HG02852 (cell line): Measurements from ENCODE around the gene POLG2.

ENCODE experiments used
- ATAC-seq: cut with Tn5 transposase; IDR thresholded peaks from one replicate; pipeline ENCODE4 v1.9.1; 2021; ENCODE audit warnings: mild to moderate bottlenecking, moderate library complexity; ENCODE audit not compliant: unreplicated experiment

Gene POLG2

DNA sequence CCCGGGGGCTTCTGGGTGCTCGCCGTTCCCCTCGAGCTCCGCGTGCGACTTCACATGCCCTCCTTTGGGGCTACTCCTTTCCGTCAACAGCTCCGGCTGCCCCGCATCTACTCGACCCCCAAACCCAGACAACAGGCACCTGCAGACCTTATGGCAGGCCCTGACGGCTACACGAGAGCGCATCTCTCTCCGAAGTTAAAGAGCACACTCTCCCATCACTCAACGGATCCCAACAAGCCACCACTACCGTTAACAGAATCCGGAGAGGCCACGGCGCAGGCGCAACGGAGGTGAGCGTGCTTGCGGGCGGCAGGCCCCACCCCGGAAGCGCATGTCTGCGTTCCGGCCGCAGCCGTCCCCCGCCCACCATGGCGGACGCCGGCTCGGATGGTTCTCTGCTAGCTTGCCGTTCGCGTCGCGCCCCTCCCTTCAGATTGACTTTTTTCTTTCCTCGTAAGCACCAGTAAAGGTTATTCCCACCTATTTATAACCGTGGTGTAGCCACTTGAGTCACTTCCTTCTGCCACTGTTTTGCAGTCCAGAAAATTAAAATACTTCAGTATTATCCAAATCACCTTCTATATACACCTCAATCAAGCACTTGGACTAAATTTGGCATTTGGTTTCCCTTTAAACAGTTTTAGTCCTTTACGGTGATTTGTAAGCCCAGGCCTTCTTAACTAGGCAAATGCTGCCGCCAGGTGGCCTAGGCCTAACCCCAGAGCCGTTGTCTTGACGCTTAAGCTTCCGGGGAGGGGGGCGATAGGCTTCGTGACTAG lies at the start of gene POLG2:
Gene POLG2 (minus strand): TSS at position 269 of the 779 bp plus-strand sequence. CDS start 86 bp downstream, at position 183.
- peak; percentile 87 for ATAC-seq

DNA sequence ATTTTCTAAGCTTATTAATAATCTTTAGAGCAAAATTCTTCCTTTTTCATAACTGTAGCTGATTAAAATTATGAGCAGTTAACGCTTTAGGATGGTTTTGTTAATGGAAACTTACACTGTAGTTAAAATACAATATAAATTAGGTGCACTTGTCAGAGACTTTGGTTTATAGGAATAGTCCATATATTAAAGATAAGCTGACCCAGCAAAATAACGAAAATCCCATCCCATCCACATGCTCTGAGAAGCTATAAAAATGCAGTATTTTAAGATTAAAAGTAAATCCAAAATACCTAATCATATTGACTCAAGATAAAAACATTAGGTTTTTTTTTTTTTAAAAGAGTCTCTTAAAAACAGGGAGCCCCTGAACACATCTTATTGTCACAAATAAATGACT lies 47.9 kb upstream of the POLG2 start:
- ATAC-seq = no peak

DNA sequence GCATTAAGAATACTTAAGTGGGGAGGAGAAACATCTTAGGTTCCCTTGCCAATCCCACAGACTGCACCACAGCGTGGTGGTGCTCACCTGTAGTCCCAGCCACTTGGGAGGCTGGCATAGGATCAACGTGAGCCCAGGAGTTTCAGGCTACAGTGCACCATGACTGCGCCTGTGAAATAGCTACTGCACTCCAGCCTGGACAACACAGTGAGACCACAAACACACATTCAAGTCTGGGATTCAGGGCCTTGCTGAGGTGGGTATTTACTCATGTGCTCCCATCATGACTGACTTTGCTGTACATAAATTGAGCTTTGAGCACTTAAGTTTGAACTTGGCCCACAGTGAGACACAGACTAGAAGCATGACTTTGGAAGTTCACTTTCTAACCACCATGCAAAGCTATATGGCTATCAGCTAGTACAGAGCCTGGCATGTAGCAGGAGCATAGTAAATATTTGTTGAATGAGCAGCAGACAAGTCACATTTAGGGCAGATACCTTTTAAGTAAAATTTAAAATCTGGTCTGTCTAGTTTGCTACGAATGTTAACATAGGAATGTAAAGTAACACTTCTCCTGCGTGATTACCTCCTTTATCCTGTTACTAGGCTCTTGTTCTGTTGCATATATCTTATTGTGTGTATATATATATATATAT lies 43.4 kb upstream of the POLG2 start:
- ATAC-seq = no peak

DNA sequence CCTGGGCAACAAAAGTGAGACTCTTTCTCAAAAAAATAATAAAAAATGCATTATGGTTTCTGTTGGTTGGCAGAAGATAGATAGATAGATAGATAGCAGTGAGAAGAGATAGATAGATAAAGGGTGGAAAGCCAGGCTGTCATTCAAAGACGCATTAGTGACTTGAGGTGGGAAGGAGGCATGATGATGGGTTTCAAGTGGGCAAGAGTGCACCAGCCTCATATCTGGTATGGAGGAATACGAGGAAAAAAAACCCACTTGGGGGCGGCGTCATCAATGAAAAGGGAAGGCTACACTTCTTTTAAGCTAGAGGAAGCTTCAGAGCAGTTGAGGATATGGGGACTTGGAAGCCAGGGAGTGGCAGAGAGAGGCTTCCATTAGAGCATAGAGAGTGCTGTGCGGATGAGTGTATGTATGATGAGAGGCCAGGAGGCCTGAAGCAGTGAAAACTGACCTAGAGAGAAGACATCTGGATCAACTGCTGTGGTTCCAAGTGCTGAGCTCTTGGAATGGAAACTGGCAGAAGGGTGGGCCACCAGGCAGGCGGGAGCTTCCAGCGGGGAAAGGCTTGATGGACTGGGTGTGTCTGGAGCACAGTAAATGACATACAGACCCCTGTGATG lies 41.8 kb upstream of the POLG2 start:
- no peak for ATAC-seq

DNA sequence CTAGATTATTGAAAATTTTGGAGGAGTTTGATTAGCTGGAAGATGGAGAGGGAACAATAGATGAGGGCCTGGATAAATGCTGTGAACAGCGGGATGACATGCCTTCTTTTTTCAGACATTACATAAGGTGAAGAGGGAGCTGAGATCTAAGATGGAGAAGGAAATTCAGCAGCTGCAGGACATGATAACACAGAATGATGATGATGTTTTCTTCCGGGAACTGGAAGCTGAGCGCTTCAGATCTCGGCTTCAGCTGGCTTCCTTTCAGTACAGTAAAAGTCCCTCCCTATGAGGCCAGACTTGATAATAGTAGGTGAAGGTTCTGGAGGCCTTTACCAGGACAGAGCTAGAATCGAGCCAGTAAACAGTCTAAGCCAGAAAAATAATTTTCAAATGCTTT lies 40.6 kb upstream of the POLG2 start:
- no peak for ATAC-seq

DNA sequence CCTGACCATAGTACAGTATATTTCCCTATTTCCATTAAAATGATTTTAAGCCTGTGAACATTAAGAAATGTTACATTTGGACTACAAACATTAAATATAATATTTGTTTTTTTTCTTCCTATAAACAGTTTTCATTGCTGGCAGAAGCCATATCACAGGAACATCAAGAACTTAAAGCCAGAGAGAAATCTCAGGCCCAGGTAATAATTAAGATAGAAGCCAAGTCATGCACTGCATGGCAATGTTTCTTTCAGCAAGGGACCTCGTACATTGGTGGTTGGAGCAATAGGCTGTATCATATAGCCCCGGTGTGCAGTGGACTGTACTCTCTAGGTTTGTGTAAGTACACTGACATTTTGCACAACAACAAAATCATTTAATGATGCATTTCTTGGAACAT lies 40.1 kb upstream of the POLG2 start:
- ATAC-seq = no peak

DNA sequence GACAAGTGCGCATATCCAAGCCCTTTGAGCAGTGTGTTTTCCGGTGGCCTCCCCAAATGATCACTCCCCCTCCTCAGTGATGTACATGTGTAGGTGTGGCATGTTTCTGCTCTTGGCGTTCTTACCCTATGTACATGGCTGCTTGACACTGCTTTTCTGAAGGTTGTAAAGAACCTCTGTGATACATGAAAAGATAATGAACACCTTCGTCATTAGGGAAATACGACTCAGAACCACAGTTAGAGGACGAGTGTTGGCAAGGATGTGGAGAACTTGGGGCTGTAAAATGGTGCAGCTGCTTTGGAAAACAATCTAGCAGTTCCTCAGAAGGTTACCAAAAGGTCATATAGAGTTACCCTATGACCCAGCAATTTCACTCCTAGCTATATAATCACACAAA lies 38.5 kb upstream of the POLG2 start:
- ATAC-seq = no peak

DNA sequence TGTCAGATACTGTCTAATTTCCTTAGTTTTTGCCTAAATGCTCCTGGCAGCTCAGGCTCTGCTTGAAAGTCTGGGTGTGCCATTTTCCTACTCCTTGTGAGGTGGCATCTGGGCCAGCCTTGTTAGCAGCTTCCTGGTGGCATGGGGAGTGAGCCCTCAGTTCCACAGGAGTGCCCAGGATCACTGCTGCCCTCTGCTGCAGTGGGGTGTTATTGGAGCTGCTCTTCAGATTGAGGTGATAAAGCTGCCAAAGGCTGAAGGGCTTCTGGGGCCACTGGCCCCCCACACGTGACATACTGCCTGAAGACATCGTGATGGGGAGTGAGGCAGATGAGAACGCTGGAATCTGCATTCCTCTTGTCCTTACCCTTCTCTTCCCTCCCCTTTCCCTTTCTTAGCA lies 37.3 kb upstream of the POLG2 start:
- ATAC-seq = no peak

DNA sequence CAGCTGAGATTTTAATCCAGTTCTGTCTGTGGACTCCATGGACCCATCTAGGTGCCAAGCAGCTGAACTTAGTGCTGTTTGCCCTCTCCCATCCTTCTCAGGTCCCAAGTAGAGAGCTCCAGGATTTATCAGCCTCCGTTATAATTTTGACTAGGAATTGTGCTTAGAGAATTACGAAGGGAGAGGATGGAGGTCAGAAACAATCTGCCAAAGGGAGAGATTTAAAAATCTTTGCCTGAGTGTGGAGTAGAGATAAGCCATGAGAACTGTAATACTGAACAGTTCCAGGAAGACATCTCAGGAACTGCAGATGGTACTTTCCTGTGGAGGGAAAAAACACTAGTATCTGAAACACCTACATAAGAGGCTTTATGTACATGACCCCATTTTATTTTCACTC lies 36.9 kb upstream of the POLG2 start:
- ATAC-seq = no peak

DNA sequence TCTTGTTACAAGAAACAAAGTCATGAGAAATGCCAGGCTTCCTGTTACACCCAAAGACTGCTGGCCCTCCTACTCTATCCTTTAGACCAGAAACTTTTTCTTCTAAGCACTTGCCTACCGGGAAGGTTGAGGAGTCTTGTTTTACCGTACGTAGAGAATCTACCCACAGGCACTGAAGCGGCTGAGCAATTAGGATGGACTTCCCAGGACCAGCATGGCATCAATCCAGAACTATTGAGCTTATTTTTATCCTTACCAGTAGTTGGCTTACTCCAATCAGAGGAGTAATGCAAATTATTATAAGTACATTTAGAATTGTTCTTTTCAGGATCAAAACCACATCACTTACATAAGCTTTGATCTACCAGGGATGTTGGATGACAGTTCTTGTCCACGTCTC lies 35.6 kb upstream of the POLG2 start:
- no peak for ATAC-seq

DNA sequence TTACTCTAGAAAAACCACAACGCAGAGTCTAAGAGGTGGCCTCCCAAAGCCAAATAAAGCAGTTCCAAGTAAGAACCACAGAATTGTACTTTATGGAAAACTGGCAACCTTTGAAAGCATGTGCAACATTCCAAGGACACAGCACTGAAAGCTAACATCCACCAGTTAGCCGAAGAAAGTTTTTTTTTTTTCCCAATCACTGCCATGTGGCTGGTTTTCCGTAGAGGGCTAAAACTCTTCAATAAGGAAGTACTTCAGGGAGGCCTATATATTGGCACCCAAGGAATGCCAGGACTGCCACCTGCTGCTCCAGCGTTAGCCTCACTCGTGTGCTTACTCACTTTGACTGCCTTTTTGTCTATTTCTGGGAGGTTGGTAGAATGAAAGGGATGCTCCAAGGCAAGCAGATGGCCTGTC lies 35.1 kb upstream of the POLG2 start:
- ATAC-seq = no peak

DNA sequence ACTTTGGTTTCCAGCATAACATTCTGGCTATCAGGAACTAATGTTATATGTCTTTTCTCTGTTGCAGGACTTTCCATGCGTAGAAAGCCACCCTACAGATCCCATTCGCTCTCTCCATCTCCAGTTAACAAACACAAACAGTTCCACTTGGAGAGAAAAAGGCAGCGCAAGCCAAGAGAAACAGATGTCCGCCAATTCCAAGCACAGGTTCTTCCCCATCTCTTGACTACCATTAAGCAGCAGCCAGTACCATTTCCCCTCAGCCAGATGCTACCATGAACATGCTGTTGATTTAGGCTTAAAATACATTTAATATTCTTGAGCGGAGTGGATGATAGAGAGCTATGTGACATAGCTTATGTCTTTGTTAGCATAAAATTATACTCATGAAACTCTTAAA lies 32.4 kb upstream of the POLG2 start:
- ATAC-seq = no peak

DNA sequence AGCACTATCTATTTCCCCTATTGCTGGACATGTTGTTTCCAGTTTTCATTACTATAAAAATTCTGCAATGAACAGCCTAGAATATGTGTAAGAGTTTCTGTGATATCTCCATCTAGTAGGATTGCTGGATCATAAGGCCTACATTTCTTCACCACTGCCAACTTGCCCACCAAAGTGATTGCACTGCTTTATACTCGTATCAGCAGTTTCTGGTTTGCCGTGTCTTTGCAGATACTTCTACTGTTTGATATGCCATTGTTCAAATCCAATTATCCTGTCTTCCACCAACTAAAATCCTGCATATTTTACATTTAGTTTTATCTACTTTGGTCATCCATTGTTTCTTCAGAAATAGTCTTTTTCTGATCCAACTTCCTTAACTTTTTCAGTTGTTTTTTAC lies 31.1 kb upstream of the POLG2 start:
- ATAC-seq = no peak

DNA sequence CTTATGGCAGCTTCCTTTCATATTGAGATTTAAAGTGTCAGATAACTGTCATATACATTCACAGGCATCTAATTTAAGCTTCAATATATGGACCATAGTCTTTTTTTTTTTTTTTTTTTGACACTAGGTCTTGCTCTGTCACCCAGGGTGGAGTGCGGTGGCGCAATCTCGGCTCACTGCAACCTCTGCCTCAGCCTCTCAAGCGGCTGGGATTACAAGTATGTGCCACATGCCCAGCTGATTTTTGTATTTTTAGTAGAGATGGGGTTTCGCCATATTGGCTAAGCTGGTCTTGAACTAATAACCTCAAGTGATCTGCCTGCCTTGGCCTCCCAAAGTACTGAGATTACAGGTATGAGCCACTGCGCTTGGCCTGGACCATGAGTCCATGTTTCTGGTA lies 23.5 kb upstream of the POLG2 start:
- no peak for ATAC-seq

DNA sequence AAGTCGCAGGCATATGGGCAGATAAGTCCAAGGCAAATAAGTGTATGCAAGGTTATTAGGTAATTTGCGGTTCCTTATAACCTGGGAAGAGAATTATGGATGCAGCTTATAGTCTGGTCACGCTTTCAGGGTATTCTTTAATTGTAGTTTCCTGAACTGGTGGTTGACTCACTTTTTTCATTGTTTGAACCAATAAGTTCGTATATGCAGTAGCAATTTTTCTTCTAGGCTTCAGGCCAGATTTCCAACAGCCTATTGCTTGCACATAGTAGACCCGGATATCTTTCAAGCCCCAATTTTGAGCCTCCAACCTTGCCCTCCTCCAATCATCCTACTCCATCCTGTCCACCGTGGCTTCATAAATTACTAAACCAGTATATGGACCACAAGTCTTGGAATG lies 22.7 kb upstream of the POLG2 start:
- ATAC-seq = no peak

DNA sequence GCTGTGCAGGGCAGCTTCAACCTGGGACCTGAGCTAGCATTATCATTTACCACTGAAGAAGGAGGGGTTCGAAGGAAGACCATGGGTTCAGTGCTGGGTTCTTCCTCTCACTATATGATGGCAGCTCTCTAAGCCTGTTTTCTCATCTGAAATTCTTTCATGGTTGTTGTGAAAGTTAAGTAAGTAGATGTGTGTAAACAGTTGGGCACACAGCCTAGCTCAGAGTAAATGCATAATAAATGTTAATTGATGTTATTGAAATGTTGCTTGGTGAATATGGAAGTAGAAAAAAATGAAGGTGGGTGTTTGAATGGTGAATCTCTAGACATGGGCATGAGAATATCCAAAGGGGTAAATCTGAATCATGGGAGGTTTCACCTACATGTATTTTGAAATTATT lies 19.0 kb upstream of the POLG2 start:
- no peak for ATAC-seq

DNA sequence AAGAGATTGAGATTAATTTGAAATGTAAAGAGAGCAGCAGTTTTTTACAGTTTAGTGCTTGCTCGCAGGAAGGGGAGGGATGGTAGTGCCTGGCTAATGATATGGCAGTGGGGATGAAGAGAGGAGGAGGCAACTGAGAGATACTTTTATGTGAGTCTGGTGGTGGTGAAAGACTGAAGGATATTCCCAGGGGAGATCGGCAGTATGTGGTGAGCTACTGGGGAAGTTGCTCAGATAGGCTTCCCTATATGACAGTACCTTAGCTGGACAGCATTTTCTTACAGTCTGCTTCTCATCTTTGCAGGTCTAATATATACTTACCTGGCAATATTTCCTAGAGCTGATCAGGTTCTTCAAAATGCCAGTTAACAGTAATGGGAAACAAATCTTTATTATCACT lies 18.6 kb upstream of the POLG2 start:
- no peak for ATAC-seq

DNA sequence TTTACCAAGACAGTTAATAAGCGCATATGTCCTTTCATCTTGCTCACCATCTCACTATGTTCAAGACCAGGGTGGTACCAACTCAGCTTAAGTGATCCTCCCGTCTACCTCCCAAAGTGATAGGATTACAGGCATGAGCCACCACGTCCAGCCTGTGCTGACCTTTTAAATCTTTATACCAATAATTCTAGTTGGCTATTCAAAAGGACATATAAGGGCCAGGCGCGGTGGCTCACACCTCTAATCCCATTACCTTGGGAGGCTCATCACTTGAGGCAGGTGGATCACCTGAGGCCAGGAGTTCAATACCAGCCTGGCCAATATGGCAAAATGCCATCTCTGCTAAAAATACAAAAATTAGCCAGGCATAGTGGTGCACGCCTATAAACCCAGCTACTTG lies 12.3 kb upstream of the POLG2 start:
- ATAC-seq = no peak

DNA sequence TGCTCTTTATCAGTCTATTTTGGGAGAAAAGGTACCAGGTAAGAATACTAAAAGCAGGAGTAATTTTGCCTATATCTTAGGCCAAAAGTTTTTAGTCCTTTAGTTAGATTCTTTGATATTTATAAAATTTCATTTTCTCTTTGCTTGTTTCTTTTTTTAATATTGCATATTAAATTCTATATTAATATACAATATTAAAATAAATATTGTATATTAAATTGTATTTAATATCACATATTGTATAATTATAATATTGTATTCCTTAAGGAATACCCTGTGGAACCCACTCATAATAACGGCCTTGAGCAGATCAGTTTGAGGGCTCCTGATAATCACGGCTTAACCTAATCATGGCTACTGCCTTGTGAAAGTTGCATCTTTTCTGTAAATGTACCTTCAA lies 11.8 kb upstream of the POLG2 start:
- no peak for ATAC-seq

DNA sequence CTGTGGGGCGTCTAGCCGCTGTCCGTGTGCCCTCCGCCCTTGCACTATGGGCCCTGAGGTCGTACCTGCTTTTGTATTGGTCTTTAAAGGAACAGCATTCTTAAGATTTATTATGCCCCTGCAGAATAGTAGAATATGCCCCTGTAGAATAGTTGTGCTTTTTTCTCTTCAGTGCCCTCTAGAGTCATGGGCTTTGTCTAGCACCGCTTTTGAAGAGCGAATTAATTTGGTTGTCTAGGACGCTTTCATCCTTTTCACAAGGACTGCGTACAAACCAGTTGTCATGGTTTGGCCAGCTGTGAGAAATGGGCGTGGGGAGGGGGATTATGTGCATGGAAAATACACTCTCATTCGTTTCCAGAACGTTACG lies 10.5 kb upstream of the POLG2 start:
- ATAC-seq = peak; percentile 20

DNA sequence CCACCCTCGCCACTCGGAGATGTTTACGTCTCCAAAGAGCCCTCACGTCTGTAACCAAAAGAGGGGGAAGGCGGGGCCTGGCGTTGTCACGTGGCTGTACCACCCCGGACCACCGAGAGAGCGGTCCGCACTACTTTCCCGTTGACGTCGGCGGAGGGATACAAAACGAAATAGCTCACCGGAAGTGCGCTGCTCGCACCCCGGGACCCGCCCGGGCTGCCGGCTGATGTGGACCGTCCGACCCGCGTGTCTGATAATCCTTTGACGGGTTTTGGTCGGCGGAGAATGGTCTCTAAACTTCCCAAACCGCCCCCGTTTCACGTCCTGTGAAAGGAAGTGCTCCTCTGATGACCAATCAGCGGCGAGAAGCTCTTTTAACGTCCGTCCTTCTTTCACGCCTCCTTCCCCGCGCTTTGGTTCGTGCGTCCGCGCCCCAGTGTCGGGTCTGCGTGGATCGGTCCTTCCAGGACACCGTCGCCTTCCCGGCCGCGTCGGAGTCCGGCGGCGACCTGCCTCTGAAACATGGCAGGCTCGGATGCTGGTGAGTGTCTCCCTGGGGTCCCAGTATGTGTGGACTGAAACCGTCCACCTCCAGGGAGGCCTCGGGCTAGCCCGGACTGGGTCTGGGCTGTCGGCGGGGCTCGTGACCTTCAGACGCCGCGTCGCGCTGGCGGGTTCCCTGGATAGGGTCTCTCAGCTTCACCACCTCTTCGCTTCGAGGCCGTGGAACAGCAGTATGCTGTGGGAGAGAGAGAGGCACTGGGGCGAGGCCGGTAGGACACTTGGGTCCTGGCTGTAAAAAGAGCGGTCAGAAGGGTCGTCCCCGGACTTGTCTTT lies 9.9 kb upstream of the POLG2 start, which contains the start of gene CEP95:
Gene CEP95 (plus strand): TSS at position 402 of the 837 bp plus-strand sequence. CDS start 121 bp downstream, at position 523.
- ATAC-seq = peak; percentile 52
